Endothelial cell of umbilical vein (primary cell): Measurements from ENCODE around the gene SLFNL1. TPM values are rescaled to one million over a fixed set of nuclear protein-coding genes. Genes with fewer than 3 reads are reported as not detected.

Experiments used
- BruUV-seq: library from RNA; stranded (reverse); fragments of 400-500 nt; replicated peaks from 2 replicates; lab custom pipeline; 2021; lab: Mats Ljungman, UMichigan
- CTCF ChIA-PET: fragments of 300-600, 350-600 bp; sonication (Branson Sonifier 250); formaldehyde crosslinking; loops from one replicate; lab custom pipeline; 2021; ENCODE audit warnings: antibody characterized with exemption, inconsistent platforms; lab: Charles Lee
- POLR2A ChIA-PET: fragments of 300-600, 350-600 bp; sonication (Branson Sonifier 250); formaldehyde crosslinking; loops from one replicate; lab custom pipeline; 2021; ENCODE audit warnings: antibody characterized with exemption, inconsistent platforms; lab: Charles Lee
- DNase-seq: peaks from one replicate; pipeline ENCODE4 v3.0.0-alpha.2; 2011; ENCODE audit warnings: low read depth, low spot score
- FAIRE-seq: peaks from 2 replicates; lab custom pipeline; 2011; peaks lifted over from hg19 to GRCh38; lab: Jason Lieb, UNC
- H2AFZ ChIP-seq: 2 replicates; pipeline ENCODE4 v1.6.0; 2012; ENCODE audit warnings: low read depth, low read length, control low read depth, inconsistent platforms
- H3K27ac ChIP-seq: 2 replicates; pipeline ENCODE4 v1.5.1; 2011; ENCODE audit warnings: low read depth, mild to moderate bottlenecking, control low read depth, low read length, moderate library complexity; ENCODE audit not compliant: insufficient read depth
- H3K27me3 ChIP-seq, 2 experiments: 2 replicates each; pipeline versions ENCODE4 v1.6.0 to v1.6.1; 2011; ENCODE audit warnings: low read length in 2 of 2, mixed read lengths in 1 of 2; ENCODE audit not compliant: control insufficient read depth in 2 of 2, insufficient read depth in 2 of 2
- H3K36me3 ChIP-seq, 2 experiments: 2 replicates in 1 of 2; 3 replicates in 1 of 2; pipeline ENCODE4 v1.5.1; 2011; ENCODE audit warnings: low read length in 2 of 2, mild to moderate bottlenecking in 1 of 2, moderate library complexity in 1 of 2; ENCODE audit not compliant: control insufficient read depth in 2 of 2, insufficient read depth in 2 of 2; ENCODE audit errors: extremely low read depth in 1 of 2
- H3K4me1 ChIP-seq: 3 replicates; pipeline ENCODE4 v1.5.1; 2011; ENCODE audit warnings: mild to moderate bottlenecking, low read length; ENCODE audit not compliant: control insufficient read depth, insufficient read depth; ENCODE audit errors: extremely low read depth
- H3K4me2 ChIP-seq: 2 replicates; pipeline ENCODE4 v1.6.1; 2011; ENCODE audit warnings: low read length, control low read depth, mixed read lengths; ENCODE audit not compliant: insufficient read depth
- H3K4me3 ChIP-seq, 3 experiments: fragments of 200-600 bp in 1 of 3; sonication (generic), shearing (Covaris generic) in 1 of 3; replicated peaks in 1 of 3; 2 replicates each; pipeline ENCODE4 v1.5.1; 2011 to 2016; ENCODE audit warnings: control low read depth in 3 of 3, low read length in 3 of 3, mild to moderate bottlenecking in 2 of 3, inconsistent platforms in 1 of 3, low read depth in 1 of 3, moderate library complexity in 1 of 3; ENCODE audit not compliant: insufficient read depth in 1 of 3
- H3K79me2 ChIP-seq: 2 replicates; pipeline ENCODE4 v1.6.0; 2012; ENCODE audit warnings: low read length, inconsistent platforms; ENCODE audit not compliant: control insufficient read depth, insufficient read depth
- H3K9ac ChIP-seq: replicated peaks from 2 replicates; pipeline ENCODE3; 2011; ENCODE audit warnings: low read length, control low read depth; ENCODE audit not compliant: insufficient read depth; ENCODE audit errors: extremely low read depth
- H3K9me1 ChIP-seq: replicated peaks from 3 replicates; pipeline ENCODE4 v1.6.0; 2011; ENCODE audit warnings: mild to moderate bottlenecking, low read length; ENCODE audit not compliant: control insufficient read depth, insufficient read depth; ENCODE audit errors: extremely low read depth
- H3K9me3 ChIP-seq: replicated peaks from 2 replicates; pipeline ENCODE4 v1.5.1; 2012; ENCODE audit warnings: low read length, inconsistent platforms; ENCODE audit not compliant: control insufficient read depth, insufficient read depth
- H4K20me1 ChIP-seq: replicated peaks from 2 replicates; pipeline ENCODE3; 2011; ENCODE audit warnings: mild to moderate bottlenecking, low read length; ENCODE audit not compliant: control insufficient read depth, insufficient read depth; ENCODE audit errors: extremely low read depth
- EZH2 ChIP-seq: IDR thresholded peaks from 2 replicates; pipeline ENCODE4 v1.6.1; 2012; ENCODE audit warnings: borderline replicate concordance, low read depth, mild to moderate bottlenecking, moderate library complexity, low read length, inconsistent platforms; ENCODE audit not compliant: severe bottlenecking
- FOS ChIP-seq: IDR thresholded peaks from 2 replicates; pipeline ENCODE4 v1.6.1; 2011; ENCODE audit warnings: mild to moderate bottlenecking, low read length, moderate library complexity, borderline replicate concordance; ENCODE audit not compliant: insufficient read depth
- GATA2 ChIP-seq: IDR thresholded peaks from 2 replicates; pipeline ENCODE4 v1.7.0; 2011; ENCODE audit warnings: low read depth, mild to moderate bottlenecking, moderate library complexity, mixed read lengths, low read length; ENCODE audit not compliant: insufficient read length, insufficient read depth
- JUN ChIP-seq: IDR thresholded peaks from 2 replicates; pipeline ENCODE4 v1.6.1; 2011; ENCODE audit warnings: borderline replicate concordance, low read depth; ENCODE audit not compliant: insufficient read length, insufficient read depth
- MYC ChIP-seq: IDR thresholded peaks from one replicate; pipeline ENCODE4 v1.6.1; 2011; ENCODE audit warnings: mild to moderate bottlenecking, low read depth, low read length
- POLR2A ChIP-seq: IDR thresholded peaks from 2 replicates; pipeline ENCODE4 v1.6.1; 2012; ENCODE audit warnings: low read depth, mild to moderate bottlenecking, control low read depth, low read length
- POLR2AphosphoS5 ChIP-seq: IDR thresholded peaks from 2 replicates; pipeline ENCODE4 v1.6.1; 2012; ENCODE audit warnings: low read depth, mild to moderate bottlenecking, control low read depth, low read length, moderate library complexity; ENCODE audit not compliant: insufficient read depth
- dilution Hi-C: fragments of 300-500 bp; cut with MboI; formaldehyde crosslinking; loops from one replicate; pipeline ENCODE4 v1.15.0; 2019; ENCODE audit warnings: low sequenced_read_pairs; ENCODE audit not compliant: extremely low pct_ligation_motif_present
- intact Hi-C: fragments of 100-400 bp; cut with micrococcal nuclease; formaldehyde crosslinking; loops from one replicate; pipeline ENCODE4 v1.10.0; 2022
- polyA plus RNA-seq, 4 experiments: library from polyadenylated mRNA; depleted of rRNA in 3 of 4; stranded (reverse) in 3 of 4; unstranded in 1 of 4; fragments of >200 nt; gene quantifications; 2 replicates each; pipeline versions ENCODE4 v1.2.1 to v1.2.3, GENCODE V29; 2011 to 2012; ENCODE audit warnings: missing spikeins in 1 of 4
- total RNA-seq: library from RNA; stranded (reverse); gene quantifications from 2 replicates; pipeline ENCODE4 v1.2.3, GENCODE V29; 2021
- TF ChIP-seq, protein P1 (sequence below), 2 donors: IDR thresholded peaks; 1 replicate in 1 of 2; 2 replicates in 1 of 2; pipeline ENCODE4 v1.5.1; 2011; ENCODE audit warnings: low read length in 2 of 2, mild to moderate bottlenecking in 2 of 2, moderate library complexity in 2 of 2, control low read depth in 1 of 2, inconsistent platforms in 1 of 2, low read depth in 1 of 2; ENCODE audit not compliant: insufficient read depth in 1 of 2; ENCODE audit errors: extremely low read depth in 1 of 2
- TF ChIP-seq, protein P2 (sequence below): IDR thresholded peaks from 2 replicates; pipeline ENCODE4 v1.6.1; 2011; ENCODE audit not compliant: insufficient read depth, insufficient read length

Gene SLFNL1
- total and polyA plus RNA-seq, 2 donors (not counting 3 experiments of a cell fraction or from before 2014, with no cell fraction given): 0.14 to 0.29 TPM

DNA sequence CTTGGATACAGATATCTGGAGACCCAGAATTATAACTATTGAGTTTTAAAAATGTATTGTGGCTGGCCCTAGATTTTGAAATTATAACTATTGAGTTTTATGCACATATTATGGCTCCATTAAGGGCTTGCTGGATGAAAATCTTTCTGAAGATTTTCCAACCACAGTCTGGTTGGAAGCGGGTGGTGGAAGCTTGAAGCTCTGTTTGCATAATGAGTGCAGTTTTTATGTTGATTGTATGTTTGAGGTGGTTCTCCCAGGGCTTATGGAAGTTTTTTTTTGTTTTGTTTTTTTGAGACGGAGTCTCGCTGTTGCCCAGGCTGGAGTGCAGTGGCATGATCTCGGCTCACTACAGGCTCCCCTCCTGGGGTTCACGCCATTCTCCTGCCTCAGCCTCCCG is 52.1 kb downstream of the SLFNL1 start:
- TF ChIP-seq POLR2A (no peak), MYC (no peak), POLR2AphosphoS5 (no peak), FOS (no peak), EZH2 (no peak), GATA2 (no peak), JUN (no peak)
- TF ChIP-seq, protein P1, sequence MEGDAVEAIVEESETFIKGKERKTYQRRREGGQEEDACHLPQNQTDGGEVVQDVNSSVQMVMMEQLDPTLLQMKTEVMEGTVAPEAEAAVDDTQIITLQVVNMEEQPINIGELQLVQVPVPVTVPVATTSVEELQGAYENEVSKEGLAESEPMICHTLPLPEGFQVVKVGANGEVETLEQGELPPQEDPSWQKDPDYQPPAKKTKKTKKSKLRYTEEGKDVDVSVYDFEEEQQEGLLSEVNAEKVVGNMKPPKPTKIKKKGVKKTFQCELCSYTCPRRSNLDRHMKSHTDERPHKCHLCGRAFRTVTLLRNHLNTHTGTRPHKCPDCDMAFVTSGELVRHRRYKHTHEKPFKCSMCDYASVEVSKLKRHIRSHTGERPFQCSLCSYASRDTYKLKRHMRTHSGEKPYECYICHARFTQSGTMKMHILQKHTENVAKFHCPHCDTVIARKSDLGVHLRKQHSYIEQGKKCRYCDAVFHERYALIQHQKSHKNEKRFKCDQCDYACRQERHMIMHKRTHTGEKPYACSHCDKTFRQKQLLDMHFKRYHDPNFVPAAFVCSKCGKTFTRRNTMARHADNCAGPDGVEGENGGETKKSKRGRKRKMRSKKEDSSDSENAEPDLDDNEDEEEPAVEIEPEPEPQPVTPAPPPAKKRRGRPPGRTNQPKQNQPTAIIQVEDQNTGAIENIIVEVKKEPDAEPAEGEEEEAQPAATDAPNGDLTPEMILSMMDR (IDR thresholded peaks at IDR 0.05; ENCODE audit: extremely low read depth in 1 of 2, insufficient read depth in 1 of 2, low read depth in 1 of 2, low read length in 2 of 2): no peak
- TF ChIP-seq, protein P2, sequence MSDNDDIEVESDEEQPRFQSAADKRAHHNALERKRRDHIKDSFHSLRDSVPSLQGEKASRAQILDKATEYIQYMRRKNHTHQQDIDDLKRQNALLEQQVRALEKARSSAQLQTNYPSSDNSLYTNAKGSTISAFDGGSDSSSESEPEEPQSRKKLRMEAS: no peak
- H3K4me2 ChIP-seq: no peak overlapping the region
- intact Hi-C loops: no loop called here
- H3K4me1 ChIP-seq: peaks cover 11% of the 10 kb centered on the region
- H3K27me3 ChIP-seq: no peaks in the 10 kb centered on the region
- ChIA-PET CTCF (no interaction called here), POLR2A (no interaction called here)
- no peak overlapping the region for H2AFZ ChIP-seq
- no peaks in the 10 kb centered on the region for H3K36me3 ChIP-seq
- no peaks in the 10 kb centered on the region for H3K9me1 ChIP-seq
- H3K27ac ChIP-seq: no peak overlapping the region
- BruUV-seq: no TSS peak
- no peaks in the 10 kb centered on the region for H3K79me2 ChIP-seq
- H4K20me1 ChIP-seq: no peaks in the 10 kb centered on the region
- no peaks in the 10 kb centered on the region for H3K9me3 ChIP-seq
- no peak overlapping the region for H3K4me3 ChIP-seq
- dilution Hi-C loops: no loop called here
- H3K9ac ChIP-seq: no peak overlapping the region
- no peak for DNase-seq
- FAIRE-seq: no peak
